IgD-negative memory B cell (primary cell): ENCODE results near the gene RNU7-1. TPM values are rescaled to one million over a fixed set of nuclear protein-coding genes. Genes with fewer than 3 reads are reported as not detected.
A peak's percentile ranks its signal among the peaks of the same experiment; 100 is the strongest.

Experiments
- H3K27ac Mint-ChIP-seq, 3 donors: one replicate each; pipeline ENCODE4 v1.8.0; 2020 to 2022; ENCODE audit warnings: mild to moderate bottlenecking in 3 of 3, mixed read lengths in 3 of 3, moderate library complexity in 1 of 3
- H3K27me3 Mint-ChIP-seq: one replicate; pipeline ENCODE4 v1.8.0; 2021; ENCODE audit warnings: mixed read lengths
- H3K36me3 Mint-ChIP-seq: one replicate; pipeline ENCODE4 v1.8.0; 2020; ENCODE audit warnings: mild to moderate bottlenecking, mixed read lengths
- H3K4me1 Mint-ChIP-seq, 3 donors: one replicate each; pipeline ENCODE4 v1.8.0; 2020 to 2022; ENCODE audit warnings: mixed read lengths in 3 of 3, mild to moderate bottlenecking in 1 of 3
- H3K4me3 Mint-ChIP-seq, 4 donors: one replicate each; pipeline ENCODE4 v1.8.0; 2020 to 2022; ENCODE audit warnings: mild to moderate bottlenecking in 4 of 4, mixed read lengths in 4 of 4, moderate library complexity in 3 of 4
- H3K9me3 Mint-ChIP-seq, 3 donors: one replicate each; pipeline ENCODE4 v1.8.0; 2020 to 2021; ENCODE audit warnings: mixed read lengths in 3 of 3, mild to moderate bottlenecking in 1 of 3
- polyA plus RNA-seq: library from polyadenylated mRNA; unstranded; fragments of 300-500 nt; fragmentation: Illumina TruSeq; gene quantifications from one replicate; pipeline ENCODE4 v1.2.3, GENCODE V29; 2021

Gene RNU7-1
- polyA plus RNA-seq, 1 donor from 2014 or later: not detected

DNA sequence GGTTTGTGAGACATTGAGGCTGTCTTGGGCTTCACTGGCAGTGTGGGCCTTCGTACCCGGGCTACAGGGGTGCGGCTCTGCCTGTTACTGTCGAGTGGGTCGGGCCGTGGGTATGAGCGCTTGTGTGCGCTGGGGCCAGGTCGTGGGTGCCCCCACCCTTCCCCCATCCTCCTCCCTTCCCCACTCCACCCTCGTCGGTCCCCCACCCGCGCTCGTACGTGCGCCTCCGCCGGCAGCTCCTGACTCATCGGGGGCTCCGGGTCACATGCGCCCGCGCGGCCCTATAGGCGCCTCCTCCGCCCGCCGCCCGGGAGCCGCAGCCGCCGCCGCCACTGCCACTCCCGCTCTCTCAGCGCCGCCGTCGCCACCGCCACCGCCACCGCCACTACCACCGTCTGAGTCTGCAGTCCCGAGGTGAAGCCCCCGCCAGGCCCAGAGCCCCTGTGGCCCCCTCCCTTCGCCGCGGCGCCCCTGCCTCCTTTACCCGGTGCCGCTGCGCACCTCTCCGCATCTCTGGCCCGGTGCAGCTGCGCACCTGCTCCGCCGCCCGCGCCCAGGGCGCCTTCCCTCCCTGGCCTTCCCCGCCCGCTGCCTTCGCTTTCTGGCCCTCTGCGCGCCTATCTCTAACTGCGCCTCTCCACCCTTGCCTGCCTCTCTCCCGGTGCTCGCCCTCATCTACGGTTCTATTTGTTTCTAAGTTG lies 29.2 kb upstream of the RNU7-1 start, which contains the start of gene ENO2:
Gene ENO2, plus strand, starts transcription at position 335 of the 701 bp plus-strand sequence. CDS start 1,253 bp downstream, outside the sequence.
- Mint-ChIP-seq H3K27ac (peak within 1 kb of the TSS; percentile 82 to 95 (median 92)), H3K4me3 (peak within 1 kb of the TSS; percentile 90 to 99 (median 94)), H3K4me1 (peaks cover 9 to 14% (median 14%) of the 10 kb centered on the region in 3 donors), H3K27me3 (peaks cover 4% of the 10 kb centered on the region), H3K9me3 (no peaks in the 10 kb centered on the region), H3K36me3 (peaks cover 1% of the 10 kb centered on the region)

GRCh38 chr12:6914947-6915788 lies 28.4 kb upstream of the RNU7-1 start:
- peak overlapping the region; percentile 90 to 99 (median 94) for H3K4me3 Mint-ChIP-seq
- H3K27ac Mint-ChIP-seq: peak overlapping the region; percentile 82 to 95 (median 92)
- peaks cover 4% of the 10 kb centered on the region for H3K27me3 Mint-ChIP-seq
- H3K4me1 Mint-ChIP-seq: peaks cover 12 to 21% (median 18%) of the 10 kb centered on the region in 3 donors
- no peaks in the 10 kb centered on the region for H3K9me3 Mint-ChIP-seq
- peaks cover 1% of the 10 kb centered on the region for H3K36me3 Mint-ChIP-seq

- Mint-ChIP-seq H3K4me1 (peaks cover 12 to 21% (median 18%) of the 10 kb centered on the region in 3 donors), H3K27ac (peak overlapping the region in 1 of 3 donors; percentile 45), H3K4me3 (peak overlapping the region; percentile 57 to 99 (median 94)), H3K36me3 (peaks cover 1% of the 10 kb centered on the region), H3K9me3 (no peaks in the 10 kb centered on the region), H3K27me3 (peaks cover 4% of the 10 kb centered on the region)
Observed at GRCh38 chr12:6915789-6916285, 27.8 kb upstream of the RNU7-1 start.

- peaks cover 1% of the 10 kb centered on the region for H3K36me3 Mint-ChIP-seq
- H3K27me3 Mint-ChIP-seq: peaks cover 4% of the 10 kb centered on the region
- H3K4me3 Mint-ChIP-seq: peak overlapping the region in 1 of 4 donors; percentile 34
- peak overlapping the region in 2 of 3 donors; percentile 45 to 59 for H3K27ac Mint-ChIP-seq
- H3K9me3 Mint-ChIP-seq: no peaks in the 10 kb centered on the region
- peaks cover 12 to 21% (median 21%) of the 10 kb centered on the region in 3 donors for H3K4me1 Mint-ChIP-seq
Observed at GRCh38 chr12:6916426-6917200, 27.0 kb upstream of the RNU7-1 start.

- Mint-ChIP-seq H3K9me3 (no peaks in the 10 kb centered on the region), H3K4me3 (peak overlapping the region in 1 of 4 donors; percentile 78), H3K36me3 (peaks cover 1% of the 10 kb centered on the region), H3K27me3 (peaks cover 4% of the 10 kb centered on the region), H3K27ac (no peak overlapping the region), H3K4me1 (peaks cover 22 to 31% (median 22%) of the 10 kb centered on the region in 3 donors)
Observed at GRCh38 chr12:6917491-6918231, 26.0 kb upstream of the RNU7-1 start.

GRCh38 chr12:6919588-6919987 lies 24.0 kb upstream of the RNU7-1 start:
- Mint-ChIP-seq H3K27me3 (peaks cover 4% of the 10 kb centered on the region), H3K36me3 (peaks cover 1% of the 10 kb centered on the region), H3K9me3 (no peaks in the 10 kb centered on the region), H3K4me1 (peaks cover 30 to 44% (median 35%) of the 10 kb centered on the region in 3 donors), H3K4me3 (peak overlapping the region in 1 of 4 donors; percentile 42), H3K27ac (no peak overlapping the region)

- H3K27ac Mint-ChIP-seq: peak overlapping the region in 2 of 3 donors; percentile 64 to 89
- peak overlapping the region in 1 of 4 donors; percentile 55 for H3K4me3 Mint-ChIP-seq
- peaks cover 1% of the 10 kb centered on the region for H3K36me3 Mint-ChIP-seq
- peaks cover 27 to 38% (median 36%) of the 10 kb centered on the region in 3 donors for H3K4me1 Mint-ChIP-seq
- H3K9me3 Mint-ChIP-seq: no peaks in the 10 kb centered on the region
- H3K27me3 Mint-ChIP-seq: no peaks in the 10 kb centered on the region
Observed at GRCh38 chr12:6921539-6921938, 22.1 kb upstream of the RNU7-1 start.

DNA sequence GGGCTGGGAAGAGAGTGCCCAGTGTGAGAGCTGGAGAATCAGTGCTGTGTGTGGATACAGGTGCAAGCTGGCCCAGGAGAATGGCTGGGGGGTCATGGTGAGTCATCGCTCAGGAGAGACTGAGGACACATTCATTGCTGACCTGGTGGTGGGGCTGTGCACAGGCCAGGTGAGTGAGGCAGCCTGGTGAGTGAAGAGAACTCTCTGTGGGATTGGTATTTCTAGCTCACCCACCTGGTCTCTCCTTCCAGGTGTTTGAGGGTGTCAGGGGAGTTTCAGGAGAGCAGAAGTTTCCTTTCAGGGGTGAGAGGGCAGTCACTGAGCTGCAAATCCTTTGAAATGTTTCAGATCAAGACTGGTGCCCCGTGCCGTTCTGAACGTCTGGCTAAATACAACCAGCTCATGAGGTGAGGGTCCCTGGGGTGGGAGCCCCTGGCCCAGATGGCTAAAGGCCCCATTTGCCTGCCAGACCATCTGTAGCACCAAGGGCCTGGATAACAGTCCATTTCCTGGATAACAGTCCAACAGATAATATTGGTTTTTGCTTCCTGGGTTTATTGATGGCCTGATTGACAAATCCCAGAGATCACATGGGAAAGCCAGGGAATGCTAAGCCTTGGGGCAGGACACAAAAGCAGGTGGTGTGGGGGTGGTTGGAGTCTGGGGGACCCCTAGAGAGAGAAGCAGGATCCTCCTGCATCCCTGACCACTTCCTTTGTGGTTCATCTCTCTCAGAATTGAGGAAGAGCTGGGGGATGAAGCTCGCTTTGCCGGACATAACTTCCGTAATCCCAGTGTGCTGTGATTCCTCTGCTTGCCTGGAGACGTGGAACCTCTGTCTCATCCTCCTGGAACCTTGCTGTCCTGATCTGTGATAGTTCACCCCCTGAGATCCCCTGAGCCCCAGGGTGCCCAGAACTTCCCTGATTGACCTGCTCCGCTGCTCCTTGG lies 21.3 kb upstream of the RNU7-1 start:
- Mint-ChIP-seq H3K27ac (peak overlapping the region; percentile 64 to 89 (median 89)), H3K27me3 (no peaks in the 10 kb centered on the region), H3K9me3 (no peaks in the 10 kb centered on the region), H3K4me1 (peaks cover 27 to 43% (median 36%) of the 10 kb centered on the region in 3 donors), H3K4me3 (peak overlapping the region; percentile 34 to 90 (median 64)), H3K36me3 (no peaks in the 10 kb centered on the region)

GRCh38 chr12:6923003-6923732 lies 20.4 kb upstream of the RNU7-1 start:
- peak overlapping the region; percentile 64 to 89 (median 89) for H3K27ac Mint-ChIP-seq
- no peaks in the 10 kb centered on the region for H3K27me3 Mint-ChIP-seq
- peak overlapping the region; percentile 34 to 90 (median 64) for H3K4me3 Mint-ChIP-seq
- peaks cover 27 to 43% (median 36%) of the 10 kb centered on the region in 3 donors for H3K4me1 Mint-ChIP-seq
- no peaks in the 10 kb centered on the region for H3K9me3 Mint-ChIP-seq
- no peaks in the 10 kb centered on the region for H3K36me3 Mint-ChIP-seq

DNA sequence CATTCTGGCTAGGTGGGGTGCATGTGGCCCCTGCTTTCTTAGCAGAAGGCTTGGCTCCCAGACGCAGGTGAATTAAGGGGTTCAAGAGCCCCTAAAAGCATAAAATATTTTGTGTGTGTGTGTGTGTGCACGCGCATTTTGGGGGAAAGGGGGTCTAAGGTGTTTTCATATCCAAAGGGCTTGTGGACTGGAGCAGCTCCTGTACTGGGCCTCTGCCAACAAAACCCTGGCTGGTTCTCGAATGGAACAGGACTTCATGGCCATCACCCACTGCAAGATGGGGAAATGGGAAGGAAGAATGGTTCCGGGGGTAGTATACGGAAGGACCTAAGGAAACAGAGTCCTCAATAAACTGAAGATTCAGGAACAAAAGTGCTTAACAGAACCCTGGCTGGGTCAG lies 19.8 kb upstream of the RNU7-1 start:
- H3K27ac Mint-ChIP-seq: peak overlapping the region in 2 of 3 donors; percentile 64 to 86
- H3K9me3 Mint-ChIP-seq: no peaks in the 10 kb centered on the region
- no peaks in the 10 kb centered on the region for H3K27me3 Mint-ChIP-seq
- peak overlapping the region in 2 of 4 donors; percentile 54 to 90 for H3K4me3 Mint-ChIP-seq
- H3K4me1 Mint-ChIP-seq: peaks cover 31 to 46% (median 37%) of the 10 kb centered on the region in 3 donors
- no peaks in the 10 kb centered on the region for H3K36me3 Mint-ChIP-seq

- H3K9me3 Mint-ChIP-seq: no peaks in the 10 kb centered on the region
- H3K36me3 Mint-ChIP-seq: no peaks in the 10 kb centered on the region
- H3K27me3 Mint-ChIP-seq: no peaks in the 10 kb centered on the region
- H3K4me3 Mint-ChIP-seq: peak overlapping the region in 2 of 4 donors; percentile 21 to 60
- peaks cover 34 to 51% (median 40%) of the 10 kb centered on the region in 3 donors for H3K4me1 Mint-ChIP-seq
- H3K27ac Mint-ChIP-seq: peak overlapping the region in 1 of 3 donors; percentile 53
Observed at GRCh38 chr12:6925239-6925539, 18.4 kb upstream of the RNU7-1 start.

GRCh38 chr12:6925540-6926279 lies 17.9 kb upstream of the RNU7-1 start:
- H3K36me3 Mint-ChIP-seq: no peaks in the 10 kb centered on the region
- H3K4me3 Mint-ChIP-seq: peak overlapping the region in 3 of 4 donors; percentile 59 to 94 (median 65)
- H3K27me3 Mint-ChIP-seq: no peaks in the 10 kb centered on the region
- peaks cover 35 to 52% (median 40%) of the 10 kb centered on the region in 3 donors for H3K4me1 Mint-ChIP-seq
- no peaks in the 10 kb centered on the region for H3K9me3 Mint-ChIP-seq
- H3K27ac Mint-ChIP-seq: peak overlapping the region in 2 of 3 donors; percentile 53 to 75
